Measurements from ENCODE around the gene AZIN2. TPM values are rescaled to one million over a fixed set of nuclear protein-coding genes. Genes with fewer than 3 reads are reported as not detected.

The AZIN2 gene
- total RNA-seq, 1 experiment from 2014 or later, result 1.5 TPM

DNA sequence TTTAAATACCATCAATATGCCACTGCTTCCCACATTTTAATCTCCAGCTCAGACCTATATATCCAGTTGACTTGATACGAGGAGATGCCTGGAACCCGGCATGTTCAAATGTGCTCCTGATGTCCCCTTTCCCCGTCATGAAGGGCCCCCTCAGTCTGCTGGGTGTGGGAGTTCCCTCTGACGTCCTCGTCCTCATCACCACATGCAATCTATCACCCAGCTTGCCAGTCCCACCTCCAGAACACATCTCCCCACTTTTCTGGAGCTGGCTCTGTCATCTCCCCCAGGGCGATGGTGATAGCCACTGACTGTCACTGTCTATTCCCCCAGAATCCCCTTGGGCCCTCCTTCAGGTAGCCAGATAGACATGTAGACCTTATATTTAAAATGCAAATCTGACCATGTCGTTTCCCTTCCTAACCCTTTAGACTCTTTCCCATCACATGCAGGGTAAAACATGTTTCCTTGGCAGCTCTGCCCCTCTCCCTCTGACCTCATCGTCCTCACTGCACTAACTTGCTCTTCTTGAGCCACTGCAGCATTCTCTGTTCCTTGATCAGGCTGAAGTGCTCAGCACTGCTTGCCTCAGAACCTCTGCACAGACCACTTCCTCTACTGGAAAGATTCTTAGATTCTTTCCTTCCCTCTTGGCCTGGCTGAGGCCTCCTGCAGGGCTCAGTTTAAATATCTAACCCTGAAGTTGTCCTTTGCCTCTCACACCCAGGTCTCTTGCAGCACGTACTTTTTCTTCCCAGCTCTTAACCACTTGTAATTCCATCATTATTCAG, 7.4 kb downstream of the AZIN2 start:
- Mint-ChIP-seq H3K36me3 (ENCODE audit: insufficient read depth, unreplicated experiment) (no peaks in the 10 kb centered on the region), H3K4me1 (ENCODE audit: low read depth, unreplicated experiment) (no peaks in the 10 kb centered on the region), H3K27me3 (ENCODE audit: insufficient read depth, unreplicated experiment) (no peaks in the 10 kb centered on the region), H3K4me3 (ENCODE audit: unreplicated experiment) (no peak overlapping the region), H3K27ac (ENCODE audit: unreplicated experiment) (no peak overlapping the region), H3K9me3 (ENCODE audit: unreplicated experiment) (no peaks in the 10 kb centered on the region)
- no peaks in the 10 kb centered on the region for H3K4me1 ChIP-seq
- POLR2A ChIA-PET, result interaction anchor here (0.5 kb wide), 1 partner anchor 35 kb away, joined by 3 read pairs; no protein-coding TSS in a partner anchor
- H3K9me3 ChIP-seq, result no peaks in the 10 kb centered on the region
- no peaks in the 10 kb centered on the region for H3K36me3 ChIP-seq (ENCODE audit: control insufficient read depth, insufficient read depth, low read length)
- no TSS peak for BruUV-seq (replicated peaks)
- CTCF ChIA-PET, result interaction anchor here (1.5 kb wide), 1 partner anchor 687 kb away, joined by 3 read pairs; no protein-coding TSS in a partner anchor
- intact Hi-C loops (cut with micrococcal nuclease; ENCODE audit: unreplicated experiment), result loop anchor here (10.0 kb wide), 1 partner anchor 154 kb away; no protein-coding TSS in a partner anchor
- TF ChIP-seq CTCF (IDR thresholded peaks at IDR 0.05; ENCODE audit: insufficient read depth in 1 of 2, low read depth in 1 of 2, low read length in 1 of 2, severe bottlenecking in 1 of 2, unreplicated experiment in 1 of 2), result no peak
- no peaks in the 10 kb centered on the region for H3K27me3 ChIP-seq (replicated peaks; ENCODE audit: control insufficient read depth, insufficient read depth, low read length)
- DNase-seq, result no peak
- no peak overlapping the region for H3K4me3 ChIP-seq (ENCODE audit: low read depth, low read length)

GRCh38 chr1:33089457-33089856, 8.5 kb downstream of the AZIN2 start:
- Histone ChIP-seq H3K4me3 (ENCODE audit: low read depth, low read length) (no peak overlapping the region), H3K9me3 (no peaks in the 10 kb centered on the region), H3K4me1 (no peaks in the 10 kb centered on the region), H3K27me3 (replicated peaks; ENCODE audit: control insufficient read depth, insufficient read depth, low read length) (no peaks in the 10 kb centered on the region), H3K36me3 (ENCODE audit: control insufficient read depth, insufficient read depth, low read length) (no peaks in the 10 kb centered on the region)
- H3K36me3 Mint-ChIP-seq (ENCODE audit: insufficient read depth, unreplicated experiment), result no peaks in the 10 kb centered on the region
- no peak overlapping the region for H3K27ac Mint-ChIP-seq (ENCODE audit: unreplicated experiment)
- no peak overlapping the region for H3K4me3 Mint-ChIP-seq (ENCODE audit: unreplicated experiment)
- no peak for DNase-seq
- POLR2A ChIA-PET, result no interaction called here
- H3K4me1 Mint-ChIP-seq (ENCODE audit: low read depth, unreplicated experiment), result no peaks in the 10 kb centered on the region
- H3K9me3 Mint-ChIP-seq (ENCODE audit: unreplicated experiment), result no peaks in the 10 kb centered on the region
- no TSS peak for BruUV-seq (replicated peaks)
- intact Hi-C loops (cut with micrococcal nuclease; ENCODE audit: unreplicated experiment), result loop anchor here (10.0 kb wide), 1 partner anchor 155 kb away; no protein-coding TSS in a partner anchor
- no peak for TF ChIP-seq CTCF (IDR thresholded peaks at IDR 0.05; ENCODE audit: insufficient read depth in 1 of 2, low read depth in 1 of 2, low read length in 1 of 2, severe bottlenecking in 1 of 2, unreplicated experiment in 1 of 2)
- no peaks in the 10 kb centered on the region for H3K27me3 Mint-ChIP-seq (ENCODE audit: insufficient read depth, unreplicated experiment)
- CTCF ChIA-PET, result no interaction called here

DNA sequence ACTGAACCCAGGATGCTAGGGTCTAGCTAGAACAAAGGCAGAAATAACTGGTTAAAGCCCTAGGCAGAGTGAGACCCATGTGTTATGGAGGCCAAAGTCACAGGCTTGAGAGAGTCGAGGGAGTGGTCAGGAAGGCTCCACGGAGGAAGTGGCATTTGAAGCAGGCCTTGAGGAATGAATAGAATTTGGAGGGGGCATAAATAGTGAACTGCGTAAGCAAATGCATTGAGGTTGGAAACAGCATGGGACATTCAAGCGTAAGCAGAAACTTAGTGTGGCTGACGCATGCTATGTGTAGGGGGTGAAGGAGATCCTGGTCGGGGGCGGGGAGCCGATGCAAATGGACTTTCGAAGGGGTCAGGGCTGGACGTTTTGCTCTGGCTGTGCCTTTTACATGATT, 11.5 kb downstream of the AZIN2 start:
- Mint-ChIP-seq H3K9me3 (ENCODE audit: unreplicated experiment) (no peaks in the 10 kb centered on the region), H3K27ac (ENCODE audit: unreplicated experiment) (no peak overlapping the region), H3K27me3 (ENCODE audit: insufficient read depth, unreplicated experiment) (no peaks in the 10 kb centered on the region), H3K4me1 (ENCODE audit: low read depth, unreplicated experiment) (no peaks in the 10 kb centered on the region), H3K36me3 (ENCODE audit: insufficient read depth, unreplicated experiment) (no peaks in the 10 kb centered on the region), H3K4me3 (ENCODE audit: unreplicated experiment) (no peak overlapping the region)
- H3K9me3 ChIP-seq, result no peaks in the 10 kb centered on the region
- no peaks in the 10 kb centered on the region for H3K36me3 ChIP-seq (ENCODE audit: control insufficient read depth, insufficient read depth, low read length)
- H3K27me3 ChIP-seq (replicated peaks; ENCODE audit: control insufficient read depth, insufficient read depth, low read length), result no peaks in the 10 kb centered on the region
- TF ChIP-seq CTCF (IDR thresholded peaks at IDR 0.05; ENCODE audit: insufficient read depth in 1 of 2, low read depth in 1 of 2, low read length in 1 of 2, severe bottlenecking in 1 of 2, unreplicated experiment in 1 of 2), result no peak
- H3K4me1 ChIP-seq, result no peaks in the 10 kb centered on the region
- DNase-seq, result no peak
- ChIA-PET CTCF (no interaction called here), POLR2A (no interaction called here)
- no TSS peak for BruUV-seq (replicated peaks)
- intact Hi-C loops (cut with micrococcal nuclease; ENCODE audit: unreplicated experiment), result loop anchor here (10.0 kb wide), 1 partner anchor 522 kb away; no protein-coding TSS in a partner anchor
- no peak overlapping the region for H3K4me3 ChIP-seq (ENCODE audit: low read depth, low read length)

Data from Caco-2 (cell line).